ENCODE data around the gene COMMD3. TPM values are rescaled to one million over a fixed set of nuclear protein-coding genes. Genes with fewer than 3 reads are reported as not detected.
A peak's percentile ranks its signal among the peaks of the same experiment; 100 is the strongest.

Gene COMMD3
- total RNA-seq, 1 donor from 2014 or later = 44.8 TPM

- intact Hi-C loops (cut with DNase I) = no loop called here
Observed at GRCh38 chr10:22363305-22363704, 47.1 kb downstream of the COMMD3 start.

GRCh38 chr10:22364407-22365140 lies 48.4 kb downstream of the COMMD3 start:
- Histone ChIP-seq H3K4me1 (no peaks in the 10 kb centered on the region), H3K9me3 (no peaks in the 10 kb centered on the region), H3K36me3 (no peaks in the 10 kb centered on the region), H3K4me3 (no peak overlapping the region), H3K27ac (no peak overlapping the region), H3K27me3 (peaks cover 6% of the 10 kb centered on the region)
- ATAC-seq (no peak), DNase-seq (no peak)
- intact Hi-C loops (cut with DNase I) = no loop called here
- no peak for TF ChIP-seq CTCF (IDR thresholded peaks at IDR 0.05)

More at GRCh38 chr10:22363305-22363704, 47.1 kb downstream of the COMMD3 start:
- no peak for TF ChIP-seq CTCF (IDR thresholded peaks at IDR 0.05)
- no peak overlapping the region for H3K27ac ChIP-seq
- H3K36me3 ChIP-seq = no peaks in the 10 kb centered on the region
- DNase-seq (no peak), ATAC-seq (no peak)
- H3K4me1 ChIP-seq = no peaks in the 10 kb centered on the region
- no peak overlapping the region for H3K4me3 ChIP-seq
- H3K27me3 ChIP-seq = peaks cover 6% of the 10 kb centered on the region
- no peaks in the 10 kb centered on the region for H3K9me3 ChIP-seq

GRCh38 chr10:22365233-22365632 lies 49.0 kb downstream of the COMMD3 start:
- Histone ChIP-seq H3K27ac (no peak overlapping the region), H3K27me3 (peaks cover 6% of the 10 kb centered on the region), H3K4me3 (no peak overlapping the region), H3K4me1 (no peaks in the 10 kb centered on the region), H3K36me3 (no peaks in the 10 kb centered on the region), H3K9me3 (no peaks in the 10 kb centered on the region)
- ATAC-seq (peak; percentile 61), DNase-seq (no peak)
- intact Hi-C loops (cut with DNase I) = no loop called here
- no peak for TF ChIP-seq CTCF (IDR thresholded peaks at IDR 0.05)

- H3K4me3 ChIP-seq = no peak overlapping the region
- ATAC-seq = no peak
- no peak for TF ChIP-seq CTCF (IDR thresholded peaks at IDR 0.05)
- no peaks in the 10 kb centered on the region for H3K4me1 ChIP-seq
- no peak for DNase-seq
- intact Hi-C loops (cut with DNase I) = no loop called here
- peaks cover 6% of the 10 kb centered on the region for H3K27me3 ChIP-seq
- H3K36me3 ChIP-seq = no peaks in the 10 kb centered on the region
- no peak overlapping the region for H3K27ac ChIP-seq
- H3K9me3 ChIP-seq = no peaks in the 10 kb centered on the region
Observed at GRCh38 chr10:22365644-22366434, 49.7 kb downstream of the COMMD3 start.

- Histone ChIP-seq H3K36me3 (no peaks in the 10 kb centered on the region), H3K27me3 (peaks cover 6% of the 10 kb centered on the region), H3K4me3 (no peak overlapping the region), H3K27ac (no peak overlapping the region), H3K9me3 (no peaks in the 10 kb centered on the region), H3K4me1 (no peaks in the 10 kb centered on the region)
- no peak for ATAC-seq
- intact Hi-C loops (cut with DNase I) = no loop called here
- no peak for DNase-seq
- TF ChIP-seq CTCF (IDR thresholded peaks at IDR 0.05) = no peak
Observed at GRCh38 chr10:22366435-22366703, 50.2 kb downstream of the COMMD3 start.

All from upper lobe of right lung (tissue), 1 donor.